ENCODE data around the gene OPCML.

Gene OPCML

DNA sequence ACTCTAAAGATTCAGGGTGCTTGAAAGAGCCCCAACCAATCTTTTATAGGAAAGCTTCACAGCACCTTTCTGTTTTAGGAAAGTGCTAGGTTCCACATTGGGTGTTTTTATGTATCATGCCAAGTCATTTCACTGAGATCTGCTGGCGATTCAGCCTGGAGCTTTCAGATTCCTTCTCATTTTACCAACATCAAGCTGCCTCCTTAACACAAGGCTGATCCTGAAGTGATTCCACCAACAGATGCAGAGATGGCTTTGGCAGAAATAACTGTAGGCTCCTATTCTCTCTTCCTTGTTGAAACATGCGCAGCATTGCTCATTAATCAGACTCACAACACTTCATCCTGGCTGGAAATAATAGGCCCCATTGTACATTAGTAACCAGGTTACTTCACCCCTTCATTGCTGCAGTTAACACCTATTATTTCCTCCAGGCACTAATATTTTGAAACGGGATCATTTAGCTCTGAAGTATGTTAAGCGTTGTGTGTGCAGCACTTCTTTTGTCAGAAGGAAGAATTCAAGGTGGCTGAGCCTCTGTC, 89.0 kb downstream of the OPCML start:
- TF ChIP-seq, protein P1, sequence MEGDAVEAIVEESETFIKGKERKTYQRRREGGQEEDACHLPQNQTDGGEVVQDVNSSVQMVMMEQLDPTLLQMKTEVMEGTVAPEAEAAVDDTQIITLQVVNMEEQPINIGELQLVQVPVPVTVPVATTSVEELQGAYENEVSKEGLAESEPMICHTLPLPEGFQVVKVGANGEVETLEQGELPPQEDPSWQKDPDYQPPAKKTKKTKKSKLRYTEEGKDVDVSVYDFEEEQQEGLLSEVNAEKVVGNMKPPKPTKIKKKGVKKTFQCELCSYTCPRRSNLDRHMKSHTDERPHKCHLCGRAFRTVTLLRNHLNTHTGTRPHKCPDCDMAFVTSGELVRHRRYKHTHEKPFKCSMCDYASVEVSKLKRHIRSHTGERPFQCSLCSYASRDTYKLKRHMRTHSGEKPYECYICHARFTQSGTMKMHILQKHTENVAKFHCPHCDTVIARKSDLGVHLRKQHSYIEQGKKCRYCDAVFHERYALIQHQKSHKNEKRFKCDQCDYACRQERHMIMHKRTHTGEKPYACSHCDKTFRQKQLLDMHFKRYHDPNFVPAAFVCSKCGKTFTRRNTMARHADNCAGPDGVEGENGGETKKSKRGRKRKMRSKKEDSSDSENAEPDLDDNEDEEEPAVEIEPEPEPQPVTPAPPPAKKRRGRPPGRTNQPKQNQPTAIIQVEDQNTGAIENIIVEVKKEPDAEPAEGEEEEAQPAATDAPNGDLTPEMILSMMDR (IDR thresholded peaks at IDR 0.05; ENCODE audit: unreplicated experiment in 3 of 3), result no peak
- Mint-ChIP-seq H3K36me3 (ENCODE audit: low read depth) (no peaks in the 10 kb centered on the region), H3K9me3 (no peaks in the 10 kb centered on the region), H3K27me3 (ENCODE audit: low read depth) (peaks cover 4% of the 10 kb centered on the region), H3K4me1 (no peaks in the 10 kb centered on the region), H3K4me3 (no peak overlapping the region), H3K27ac (no peak overlapping the region)

DNA sequence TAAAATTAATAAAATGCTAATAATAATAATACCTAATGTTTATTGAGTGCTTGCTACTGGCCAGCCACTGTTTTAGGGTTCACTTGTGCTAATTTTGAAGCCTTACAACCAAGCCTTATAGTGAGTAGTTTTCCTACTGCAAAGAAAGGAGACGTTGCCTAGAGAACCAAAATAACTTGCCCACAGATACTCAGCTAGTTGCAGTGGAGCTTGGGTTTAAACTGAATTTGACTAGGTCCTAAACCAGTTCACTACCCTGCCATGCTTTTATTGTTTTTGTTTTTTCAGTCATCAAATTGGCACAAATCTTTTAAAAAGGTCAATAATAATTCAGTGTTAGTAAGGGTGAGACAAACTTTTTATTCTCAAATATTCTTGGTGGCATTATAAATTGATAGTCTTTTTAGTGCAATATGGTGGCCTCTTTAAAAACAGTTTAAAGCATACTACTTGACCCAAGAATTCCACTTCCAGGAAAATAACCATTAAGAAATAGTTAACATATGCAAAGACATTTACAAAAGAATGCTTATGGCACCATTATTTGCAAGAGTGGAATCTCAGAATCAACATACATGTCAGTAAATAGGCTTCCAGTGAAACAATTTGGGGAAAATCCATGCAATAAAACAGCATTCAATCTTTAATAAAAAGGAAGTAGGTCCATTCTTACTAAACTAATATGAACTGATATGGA, 90.2 kb downstream of the OPCML start:
- Mint-ChIP-seq H3K27ac (no peak overlapping the region), H3K27me3 (ENCODE audit: low read depth) (peaks cover 4% of the 10 kb centered on the region)

DNA sequence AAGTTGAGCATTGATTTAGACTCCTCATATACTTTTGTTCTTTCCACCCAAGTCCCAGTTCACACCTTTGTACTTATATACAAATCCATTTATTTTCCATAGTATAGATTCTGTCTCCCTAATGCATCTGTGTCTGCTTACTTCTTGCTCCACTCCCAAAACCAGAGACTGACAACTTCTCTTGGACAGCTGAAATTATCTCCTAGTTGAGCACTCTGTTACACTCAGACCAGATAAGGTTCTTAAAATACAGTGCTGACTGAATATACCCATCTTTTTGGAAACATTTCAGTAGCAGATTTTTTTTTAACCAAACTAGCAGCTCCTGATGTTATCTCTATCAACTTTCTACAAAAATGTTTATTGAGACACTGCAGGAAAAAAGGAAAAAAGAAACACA, 106.3 kb downstream of the OPCML start:
- TF ChIP-seq, protein P1 (IDR thresholded peaks at IDR 0.05; ENCODE audit: unreplicated experiment in 3 of 3), result no peak
- H3K36me3 Mint-ChIP-seq (ENCODE audit: low read depth), result no peaks in the 10 kb centered on the region
- H3K27ac Mint-ChIP-seq, result no peak overlapping the region
- no peak overlapping the region for H3K4me3 Mint-ChIP-seq
- H3K4me1 Mint-ChIP-seq, result no peaks in the 10 kb centered on the region
- no peaks in the 10 kb centered on the region for H3K9me3 Mint-ChIP-seq
- no peaks in the 10 kb centered on the region for H3K27me3 Mint-ChIP-seq (ENCODE audit: low read depth)

More for the DNA sequence above, 90.2 kb downstream of the OPCML start:
- H3K36me3 Mint-ChIP-seq (ENCODE audit: low read depth), result no peaks in the 10 kb centered on the region
- H3K9me3 Mint-ChIP-seq, result no peaks in the 10 kb centered on the region
- H3K4me3 Mint-ChIP-seq, result no peak overlapping the region
- TF ChIP-seq, protein P1 (IDR thresholded peaks at IDR 0.05; ENCODE audit: unreplicated experiment in 3 of 3), result no peak
- H3K4me1 Mint-ChIP-seq, result no peaks in the 10 kb centered on the region

DNA sequence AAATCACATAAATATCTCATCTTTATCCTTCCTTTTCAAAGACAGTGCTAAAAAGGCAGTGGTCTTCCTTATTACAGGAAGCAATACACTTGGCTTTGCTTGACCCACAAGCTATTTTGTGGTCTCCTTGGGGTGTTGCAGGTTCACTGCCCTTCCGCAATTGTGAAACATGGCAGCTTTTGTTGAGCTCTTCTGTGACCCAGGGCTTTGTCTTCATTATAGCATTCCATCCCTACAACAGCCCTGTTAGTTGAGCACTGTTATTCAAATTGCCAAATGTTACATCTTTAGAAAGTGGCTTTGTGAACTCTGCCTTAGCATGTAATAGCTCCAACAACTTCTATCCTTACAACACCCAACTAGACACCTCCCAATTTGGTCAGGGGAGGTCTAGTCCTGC, 107.1 kb downstream of the OPCML start:
- no peak overlapping the region for H3K4me3 Mint-ChIP-seq
- TF ChIP-seq, protein P1 (IDR thresholded peaks at IDR 0.05; ENCODE audit: unreplicated experiment in 3 of 3), result no peak
- no peaks in the 10 kb centered on the region for H3K36me3 Mint-ChIP-seq (ENCODE audit: low read depth)
- no peak overlapping the region for H3K27ac Mint-ChIP-seq
- H3K4me1 Mint-ChIP-seq, result no peaks in the 10 kb centered on the region
- H3K27me3 Mint-ChIP-seq (ENCODE audit: low read depth), result no peaks in the 10 kb centered on the region
- H3K9me3 Mint-ChIP-seq, result no peaks in the 10 kb centered on the region

DNA sequence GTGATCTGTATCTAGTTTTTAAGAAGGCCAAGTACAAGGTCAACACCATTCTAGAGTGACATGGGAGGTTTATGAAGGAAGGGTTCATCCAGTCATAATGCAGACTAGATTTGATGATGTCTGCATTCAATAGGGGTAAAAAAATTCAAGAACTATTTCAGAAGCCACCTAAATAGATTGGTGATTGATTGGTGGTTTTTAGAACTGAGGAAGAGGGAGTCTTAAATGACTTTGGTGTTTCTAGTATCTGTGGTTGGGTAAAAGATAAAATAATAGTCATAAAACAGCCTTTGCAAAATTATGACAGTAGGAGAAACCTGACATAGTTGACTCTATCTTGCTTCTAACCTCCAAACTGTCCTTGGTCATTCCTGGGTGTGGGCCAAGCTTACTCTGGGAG, 114.1 kb downstream of the OPCML start:
- Mint-ChIP-seq H3K4me1 (no peaks in the 10 kb centered on the region), H3K9me3 (no peaks in the 10 kb centered on the region), H3K4me3 (no peak overlapping the region), H3K27ac (no peak overlapping the region), H3K27me3 (ENCODE audit: low read depth) (peaks cover 4% of the 10 kb centered on the region), H3K36me3 (ENCODE audit: low read depth) (no peaks in the 10 kb centered on the region)
- TF ChIP-seq, protein P1 (IDR thresholded peaks at IDR 0.05; ENCODE audit: unreplicated experiment in 3 of 3), result no peak

DNA sequence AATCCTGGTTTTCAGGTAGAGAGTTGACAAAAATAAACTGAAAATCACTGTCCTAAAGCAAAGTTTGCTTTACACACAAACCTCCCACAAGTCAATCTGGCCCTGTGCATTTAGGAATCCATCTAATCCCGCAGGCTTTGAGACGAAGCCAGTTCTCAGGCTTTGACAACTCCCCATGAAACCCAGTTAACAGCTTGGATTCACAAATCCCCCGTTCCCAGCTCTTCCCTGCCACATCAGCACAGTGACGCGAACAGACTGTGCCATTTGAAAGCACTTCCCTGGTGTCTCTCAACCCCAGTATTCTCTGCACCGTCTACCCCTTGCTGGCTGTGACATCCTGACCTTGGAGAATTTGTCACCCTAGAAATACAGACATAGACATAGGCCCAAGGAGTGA, 117.8 kb downstream of the OPCML start:
- no peaks in the 10 kb centered on the region for H3K36me3 Mint-ChIP-seq (ENCODE audit: low read depth)
- no peaks in the 10 kb centered on the region for H3K9me3 Mint-ChIP-seq
- no peak overlapping the region for H3K4me3 Mint-ChIP-seq
- no peaks in the 10 kb centered on the region for H3K4me1 Mint-ChIP-seq
- H3K27ac Mint-ChIP-seq, result no peak overlapping the region
- peaks cover 7% of the 10 kb centered on the region for H3K27me3 Mint-ChIP-seq (ENCODE audit: low read depth)
- TF ChIP-seq, protein P1 (IDR thresholded peaks at IDR 0.05; ENCODE audit: unreplicated experiment in 3 of 3), result no peak
